Activated CD8-positive, alpha-beta T cell treated with anti-CD3 and anti-CD28 coated beads for 36 hours (primary cell): Measurements from ENCODE around the gene CT83. TPM values are rescaled to one million over a fixed set of nuclear protein-coding genes. Genes with fewer than 3 reads are reported as not detected.

Experiments used
- ATAC-seq: fragments of 200-7000 bp; cut with Tn5 transposase; one replicate; pipeline ENCODE4 v1.10.0; 2021; ENCODE audit warnings: mild to moderate bottlenecking, moderate library complexity
- CTCF ChIA-PET: fragments of 350-600 bp; sonication (Branson Sonifier 250); formaldehyde crosslinking; loops from one replicate; lab custom pipeline; 2021; ENCODE audit warnings: antibody characterized with exemption; lab: Charles Lee
- POLR2A ChIA-PET: fragments of 350-600 bp; sonication (Branson Sonifier 250); formaldehyde crosslinking; loops from one replicate; lab custom pipeline; 2021; ENCODE audit warnings: antibody characterized with exemption; lab: Charles Lee
- DNase-seq: peaks from one replicate; pipeline ENCODE4 v3.0.0-alpha.2; 2020
- H3K27ac Mint-ChIP-seq: one replicate; pipeline ENCODE4 v1.8.0; 2021; ENCODE audit warnings: mild to moderate bottlenecking, mixed read lengths
- H3K27me3 Mint-ChIP-seq: one replicate; pipeline ENCODE4 v1.8.0; 2021; ENCODE audit warnings: mixed read lengths
- H3K36me3 Mint-ChIP-seq: one replicate; pipeline ENCODE4 v1.8.0; 2021; ENCODE audit warnings: low read depth, mixed read lengths
- H3K4me1 Mint-ChIP-seq: one replicate; pipeline ENCODE4 v1.8.0; 2021; ENCODE audit warnings: low read depth, mixed read lengths
- H3K4me3 Mint-ChIP-seq: one replicate; pipeline ENCODE4 v1.8.0; 2021; ENCODE audit warnings: mild to moderate bottlenecking, moderate library complexity, mixed read lengths
- H3K9me3 Mint-ChIP-seq: one replicate; pipeline ENCODE4 v1.8.0; 2021; ENCODE audit warnings: mixed read lengths
- intact Hi-C: fragments of 100-400 bp; cut with micrococcal nuclease; formaldehyde crosslinking; loops from one replicate; pipeline ENCODE4 v1.10.0; 2022
- total RNA-seq, 2 experiments: library from RNA; stranded (reverse); gene quantifications; one replicate each; pipeline ENCODE4 v1.2.3, GENCODE V29; 2021
- TF ChIP-seq, protein P1 (sequence below): fragments of 200-600 bp; IDR thresholded peaks from one replicate; pipeline ENCODE4 v1.8.0; 2022; ENCODE audit warnings: antibody characterized with exemption, mild to moderate bottlenecking

The CT83 gene
- total RNA-seq, 2 experiments from 2014 or later: not detected

DNA sequence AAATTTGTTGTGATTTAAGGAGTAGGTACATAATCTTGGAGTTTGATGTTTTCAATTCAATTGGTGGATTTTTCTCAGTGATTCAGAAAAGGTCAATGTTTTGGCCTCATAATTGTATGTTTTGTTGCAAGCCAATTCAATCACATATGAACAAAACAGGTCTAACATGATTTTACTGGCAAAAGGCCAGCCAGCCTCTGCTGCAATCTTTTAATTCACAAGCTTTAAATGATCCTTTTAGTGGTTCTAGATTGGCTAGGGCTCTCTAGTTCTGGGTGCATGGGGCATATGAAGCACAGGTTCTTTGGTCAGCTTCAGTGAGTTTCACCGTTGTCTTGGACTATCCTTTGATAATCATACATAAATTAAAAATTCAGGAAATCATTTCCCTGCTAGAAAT lies 45.6 kb downstream of the CT83 start:
- H3K27me3 Mint-ChIP-seq: no peaks in the 10 kb centered on the region
- no peak for ATAC-seq

DNA sequence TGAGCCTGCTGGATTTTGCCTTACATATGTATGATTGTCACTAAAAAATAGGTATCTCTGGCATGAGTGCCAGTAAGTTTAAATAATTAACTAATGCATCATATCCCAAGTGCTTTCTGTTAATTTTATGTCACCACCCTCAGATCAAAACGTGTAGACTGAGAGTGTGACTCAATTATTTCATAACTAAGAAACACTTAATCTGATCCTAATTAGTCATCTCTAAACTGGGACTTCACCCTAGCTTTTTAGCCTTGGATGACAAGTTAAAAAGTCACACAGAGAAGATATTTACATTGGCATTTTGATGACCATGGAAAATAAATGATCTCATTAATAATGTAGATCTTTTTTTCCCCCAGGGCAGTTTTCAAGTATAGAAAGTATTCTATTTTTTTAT lies 49.5 kb downstream of the CT83 start:
- no peak overlapping the region for H3K27ac Mint-ChIP-seq
- H3K27me3 Mint-ChIP-seq: no peaks in the 10 kb centered on the region
- intact Hi-C loops: no loop called here
- H3K36me3 Mint-ChIP-seq: no peaks in the 10 kb centered on the region
- no peaks in the 10 kb centered on the region for H3K4me1 Mint-ChIP-seq
- ATAC-seq (no peak), DNase-seq (no peak)
- TF ChIP-seq, protein P1, sequence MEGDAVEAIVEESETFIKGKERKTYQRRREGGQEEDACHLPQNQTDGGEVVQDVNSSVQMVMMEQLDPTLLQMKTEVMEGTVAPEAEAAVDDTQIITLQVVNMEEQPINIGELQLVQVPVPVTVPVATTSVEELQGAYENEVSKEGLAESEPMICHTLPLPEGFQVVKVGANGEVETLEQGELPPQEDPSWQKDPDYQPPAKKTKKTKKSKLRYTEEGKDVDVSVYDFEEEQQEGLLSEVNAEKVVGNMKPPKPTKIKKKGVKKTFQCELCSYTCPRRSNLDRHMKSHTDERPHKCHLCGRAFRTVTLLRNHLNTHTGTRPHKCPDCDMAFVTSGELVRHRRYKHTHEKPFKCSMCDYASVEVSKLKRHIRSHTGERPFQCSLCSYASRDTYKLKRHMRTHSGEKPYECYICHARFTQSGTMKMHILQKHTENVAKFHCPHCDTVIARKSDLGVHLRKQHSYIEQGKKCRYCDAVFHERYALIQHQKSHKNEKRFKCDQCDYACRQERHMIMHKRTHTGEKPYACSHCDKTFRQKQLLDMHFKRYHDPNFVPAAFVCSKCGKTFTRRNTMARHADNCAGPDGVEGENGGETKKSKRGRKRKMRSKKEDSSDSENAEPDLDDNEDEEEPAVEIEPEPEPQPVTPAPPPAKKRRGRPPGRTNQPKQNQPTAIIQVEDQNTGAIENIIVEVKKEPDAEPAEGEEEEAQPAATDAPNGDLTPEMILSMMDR: no peak
- no peaks in the 10 kb centered on the region for H3K9me3 Mint-ChIP-seq
- ChIA-PET CTCF (no interaction called here), POLR2A (no interaction called here)
- no peak overlapping the region for H3K4me3 Mint-ChIP-seq

More for the DNA sequence above, 45.6 kb downstream of the CT83 start:
- Mint-ChIP-seq H3K4me3 (no peak overlapping the region), H3K27ac (no peak overlapping the region), H3K36me3 (no peaks in the 10 kb centered on the region), H3K9me3 (no peaks in the 10 kb centered on the region), H3K4me1 (no peaks in the 10 kb centered on the region)
- TF ChIP-seq, protein P1: no peak
- CTCF ChIA-PET: no interaction called here
- no peak for DNase-seq
- POLR2A ChIA-PET: no interaction called here
- intact Hi-C loops: no loop called here

Other genes starting within 250 kb of the CT83 start
- gene SLC6A14, start 26.4 kb downstream of the CT83 start, total RNA-seq: not detected